Skeletal muscle satellite cell (primary cell): ENCODE data around the gene CD86.
"Not testable (repeated sequence)": the region's sequence is repeated elsewhere in the genome, so short reads cannot be mapped to it uniquely, and the experiment has no call there.

Source experiments
- H3K27me3 ChIP-seq: 2 replicates; pipeline ENCODE4 v1.7.0; 2013; ENCODE audit warnings: low read length; ENCODE audit not compliant: control insufficient read depth, insufficient read depth
- H3K36me3 ChIP-seq: 2 replicates; pipeline ENCODE4 v1.7.0; 2013; ENCODE audit warnings: mild to moderate bottlenecking, control low read depth, low read length; ENCODE audit not compliant: insufficient read depth
- H3K4me1 ChIP-seq: 2 replicates; pipeline ENCODE4 v1.7.0; 2013; ENCODE audit warnings: low read length; ENCODE audit not compliant: control insufficient read depth, insufficient read depth
- H3K4me2 ChIP-seq: 2 replicates; pipeline ENCODE4 v1.7.0; 2013; ENCODE audit warnings: mild to moderate bottlenecking, low read length
- H3K4me3 ChIP-seq: 2 replicates; pipeline ENCODE4 v1.7.0; 2013; ENCODE audit warnings: low read length
- H3K9ac ChIP-seq: 2 replicates; pipeline ENCODE4 v1.7.0; 2013; ENCODE audit warnings: mild to moderate bottlenecking, low read depth, low read length, moderate library complexity
- H3K9me3 ChIP-seq: replicated peaks from 2 replicates; pipeline ENCODE4 v1.7.0; 2013; ENCODE audit warnings: mild to moderate bottlenecking, control low read depth, low read length

CD86 gene

GRCh38 chr3:122024800-122025199, 30.4 kb upstream of the CD86 start:
- Histone ChIP-seq H3K4me1 (no peaks in the 10 kb centered on the region), H3K27me3 (peaks cover 26% of the 10 kb centered on the region), H3K9me3 (no peaks in the 10 kb centered on the region), H3K4me2 (no peak overlapping the region), H3K9ac (no peak overlapping the region), H3K4me3 (no peak overlapping the region), H3K36me3 (no peaks in the 10 kb centered on the region)

GRCh38 chr3:122025296-122025695, 29.9 kb upstream of the CD86 start:
- Histone ChIP-seq H3K36me3 (no peaks in the 10 kb centered on the region), H3K4me1 (no peaks in the 10 kb centered on the region), H3K27me3 (peaks cover 21% of the 10 kb centered on the region), H3K9me3 (no peaks in the 10 kb centered on the region), H3K4me2 (no peak overlapping the region), H3K9ac (no peak overlapping the region), H3K4me3 (no peak overlapping the region)

GRCh38 chr3:122030381-122031122, 24.6 kb upstream of the CD86 start:
- no peak overlapping the region for H3K4me3 ChIP-seq
- no peaks in the 10 kb centered on the region for H3K27me3 ChIP-seq
- H3K36me3 ChIP-seq = no peaks in the 10 kb centered on the region
- H3K4me2 ChIP-seq = no peak overlapping the region
- H3K4me1 ChIP-seq = no peaks in the 10 kb centered on the region
- no peaks in the 10 kb centered on the region for H3K9me3 ChIP-seq
- H3K9ac ChIP-seq = no peak overlapping the region

- no peak overlapping the region for H3K4me2 ChIP-seq
- no peaks in the 10 kb centered on the region for H3K27me3 ChIP-seq
- H3K9ac ChIP-seq = no peak overlapping the region
- H3K4me1 ChIP-seq = no peaks in the 10 kb centered on the region
- no peaks in the 10 kb centered on the region for H3K9me3 ChIP-seq
- H3K4me3 ChIP-seq = no peak overlapping the region
- no peaks in the 10 kb centered on the region for H3K36me3 ChIP-seq
These were observed 24.1 kb upstream of the CD86 start for GRCh38 chr3:122031123-122031468.

DNA sequence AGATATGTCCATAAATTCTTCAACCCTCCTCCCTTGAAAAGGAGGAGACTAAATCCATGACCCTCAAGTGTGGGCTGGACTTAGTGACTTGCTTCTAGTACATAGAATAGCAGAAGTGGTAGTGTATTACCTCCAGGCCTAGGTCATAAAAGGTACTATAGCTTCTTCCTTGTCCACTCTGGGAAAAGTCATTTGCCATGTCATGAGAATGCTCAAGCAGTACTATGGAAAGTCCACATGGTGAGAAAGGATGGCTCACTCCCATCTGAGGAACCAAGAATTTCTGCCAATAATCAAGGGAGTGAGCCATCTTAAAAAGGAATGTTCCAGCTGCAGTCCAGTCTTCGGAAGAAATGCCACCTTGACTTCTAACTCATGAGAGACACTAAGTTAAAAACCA, 22.6 kb upstream of the CD86 start:
- no peaks in the 10 kb centered on the region for H3K27me3 ChIP-seq
- no peaks in the 10 kb centered on the region for H3K36me3 ChIP-seq

GRCh38 chr3:122033023-122033422, 22.1 kb upstream of the CD86 start:
- Histone ChIP-seq H3K4me1 (no peaks in the 10 kb centered on the region), H3K9me3 (no peaks in the 10 kb centered on the region), H3K9ac (no peak overlapping the region), H3K27me3 (no peaks in the 10 kb centered on the region), H3K4me3 (no peak overlapping the region), H3K36me3 (no peaks in the 10 kb centered on the region), H3K4me2 (no peak overlapping the region)

More for the DNA sequence above, 22.6 kb upstream of the CD86 start:
- Histone ChIP-seq H3K4me3 (no peak overlapping the region), H3K4me1 (no peaks in the 10 kb centered on the region), H3K9ac (no peak overlapping the region), H3K9me3 (no peaks in the 10 kb centered on the region), H3K4me2 (no peak overlapping the region)

- not testable (repeated sequence) for H3K4me2 ChIP-seq, H3K4me1 ChIP-seq, H3K9me3 ChIP-seq, H3K9ac ChIP-seq, H3K4me3 ChIP-seq, H3K27me3 ChIP-seq, H3K36me3 ChIP-seq
These were observed 7.9 kb upstream of the CD86 start for GRCh38 chr3:122047296-122047695.

DNA sequence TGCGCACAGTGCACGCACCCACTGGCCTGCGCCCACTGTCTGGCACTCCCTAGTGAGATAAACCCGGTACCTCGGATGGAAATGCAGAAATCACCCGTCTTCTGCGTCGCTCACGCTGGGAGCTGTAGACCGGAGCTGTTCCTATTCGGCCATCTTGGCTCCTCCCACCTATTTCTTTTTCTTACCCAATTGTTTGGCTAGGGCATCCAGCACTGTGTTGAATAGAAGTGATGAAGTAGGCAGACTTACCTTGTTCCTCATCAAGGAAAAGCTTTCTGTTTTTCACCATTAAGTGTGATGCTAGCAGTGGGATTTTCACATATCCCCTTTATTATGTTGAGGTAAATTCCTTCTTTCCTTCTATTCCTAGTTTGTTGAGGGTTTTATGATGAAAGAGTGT, 7.4 kb upstream of the CD86 start:
- not testable (repeated sequence) for H3K4me2 ChIP-seq

GRCh38 chr3:122052968-122053367, 2.2 kb upstream of the CD86 start:
- no peaks in the 10 kb centered on the region for H3K4me1 ChIP-seq
- no peaks in the 10 kb centered on the region for H3K9me3 ChIP-seq
- H3K4me3 ChIP-seq = no peak overlapping the region
- no peaks in the 10 kb centered on the region for H3K36me3 ChIP-seq
- H3K4me2 ChIP-seq = no peak overlapping the region
- no peak overlapping the region for H3K9ac ChIP-seq
- H3K27me3 ChIP-seq = no peaks in the 10 kb centered on the region

More for the DNA sequence above, 7.4 kb upstream of the CD86 start:
- not testable (repeated sequence) for H3K36me3 ChIP-seq, H3K9me3 ChIP-seq, H3K4me1 ChIP-seq, H3K4me3 ChIP-seq, H3K27me3 ChIP-seq, H3K9ac ChIP-seq

GRCh38 chr3:122057671-122058070, 2.5 kb downstream of the CD86 start:
- Histone ChIP-seq H3K4me3 (no peak overlapping the region), H3K9me3 (no peaks in the 10 kb centered on the region), H3K4me1 (no peaks in the 10 kb centered on the region), H3K4me2 (no peak overlapping the region), H3K36me3 (no peaks in the 10 kb centered on the region), H3K9ac (no peak overlapping the region), H3K27me3 (no peaks in the 10 kb centered on the region)

GRCh38 chr3:122058294-122058693, 3.1 kb downstream of the CD86 start:
- Histone ChIP-seq H3K4me2 (no peak overlapping the region), H3K36me3 (no peaks in the 10 kb centered on the region), H3K4me3 (no peak overlapping the region), H3K9me3 (no peaks in the 10 kb centered on the region), H3K27me3 (no peaks in the 10 kb centered on the region), H3K9ac (no peak overlapping the region), H3K4me1 (no peaks in the 10 kb centered on the region)

- no peaks in the 10 kb centered on the region for H3K27me3 ChIP-seq
- H3K4me2 ChIP-seq = no peak overlapping the region
- H3K4me3 ChIP-seq = no peak overlapping the region
- H3K9me3 ChIP-seq = no peaks in the 10 kb centered on the region
- no peaks in the 10 kb centered on the region for H3K36me3 ChIP-seq
- H3K4me1 ChIP-seq = no peaks in the 10 kb centered on the region
- no peak overlapping the region for H3K9ac ChIP-seq
These were observed 5.0 kb downstream of the CD86 start for GRCh38 chr3:122060040-122060698.
